Measurements from ENCODE around the gene EVI5.

- TF ChIP-seq BHLHE40 (IDR thresholded peaks at IDR 0.05; ENCODE audit: low read depth, low read length) (no peak), CTCF (IDR thresholded peaks at IDR 0.05) (no peak), ESRRA (IDR thresholded peaks at IDR 0.05; ENCODE audit: borderline replicate concordance, low read length) (no peak), NFE2L2 (conservative IDR thresholded peaks at IDR 0.05; ENCODE audit: low read length) (no peak), ZFP36 (IDR thresholded peaks at IDR 0.05; ENCODE audit: borderline replicate concordance, partially characterized antibody) (no peak), REST (IDR thresholded peaks at IDR 0.05) (no peak), EP300 (IDR thresholded peaks at IDR 0.05) (no peak)
These were observed 25.5 kb downstream of the EVI5 start for GRCh38 chr1:92759361-92759760.
